GM18909 (cell line): ENCODE measurements around the gene CACNA1E.

Source experiments
- ATAC-seq: cut with Tn5 transposase; IDR thresholded peaks from one replicate; pipeline ENCODE4 v1.9.1; 2021; ENCODE audit warnings: mild to moderate bottlenecking; ENCODE audit not compliant: unreplicated experiment, poor library complexity

The CACNA1E gene

GRCh38 chr1:181557313-181557712 lies 74.0 kb downstream of the CACNA1E start:
- ATAC-seq, result no peak

- no peak for ATAC-seq
These were observed 75.1 kb downstream of the CACNA1E start for GRCh38 chr1:181558416-181558815.

- no peak for ATAC-seq
These were observed 75.8 kb downstream of the CACNA1E start for GRCh38 chr1:181559142-181559541.

GRCh38 chr1:181562395-181562794 lies 79.1 kb downstream of the CACNA1E start:
- no peak for ATAC-seq

- no peak for ATAC-seq
These were observed 85.4 kb downstream of the CACNA1E start for GRCh38 chr1:181568736-181569135.

GRCh38 chr1:181577475-181577874 lies 94.2 kb downstream of the CACNA1E start:
- no peak for ATAC-seq

- no peak for ATAC-seq
These were observed 100.3 kb downstream of the CACNA1E start for GRCh38 chr1:181583598-181583997.

- no peak for ATAC-seq
These were observed 104.6 kb downstream of the CACNA1E start for GRCh38 chr1:181587870-181588438.

- no peak for ATAC-seq
These were observed 105.3 kb downstream of the CACNA1E start for GRCh38 chr1:181588631-181589030.

GRCh38 chr1:181592255-181592859 lies 109.0 kb downstream of the CACNA1E start:
- ATAC-seq, result no peak

- no peak for ATAC-seq
These were observed 109.7 kb downstream of the CACNA1E start for GRCh38 chr1:181593042-181593441.

GRCh38 chr1:181594553-181594952 lies 111.2 kb downstream of the CACNA1E start:
- no peak for ATAC-seq

- ATAC-seq, result no peak
These were observed 111.9 kb downstream of the CACNA1E start for GRCh38 chr1:181595234-181595633.

- ATAC-seq, result no peak
These were observed 118.1 kb downstream of the CACNA1E start for GRCh38 chr1:181601186-181601950.

GRCh38 chr1:181603735-181604410 lies 120.6 kb downstream of the CACNA1E start:
- no peak for ATAC-seq

GRCh38 chr1:181604482-181605249 lies 121.3 kb downstream of the CACNA1E start:
- ATAC-seq, result no peak

- no peak for ATAC-seq
These were observed 124.2 kb downstream of the CACNA1E start for GRCh38 chr1:181607524-181607923.

- ATAC-seq, result no peak
These were observed 125.1 kb downstream of the CACNA1E start for GRCh38 chr1:181608386-181608785.

GRCh38 chr1:181608948-181609347 lies 125.6 kb downstream of the CACNA1E start:
- no peak for ATAC-seq

- ATAC-seq, result no peak
These were observed 128.8 kb downstream of the CACNA1E start for GRCh38 chr1:181612100-181612499.
